ENCODE measurements around the gene IL31RA. TPM values are rescaled to one million over a fixed set of nuclear protein-coding genes. Genes with fewer than 3 reads are reported as not detected.
A peak's percentile ranks its signal among the peaks of the same experiment; 100 is the strongest.

IL31RA gene
- total RNA-seq, 4 donors from 2014 or later = not detected

DNA sequence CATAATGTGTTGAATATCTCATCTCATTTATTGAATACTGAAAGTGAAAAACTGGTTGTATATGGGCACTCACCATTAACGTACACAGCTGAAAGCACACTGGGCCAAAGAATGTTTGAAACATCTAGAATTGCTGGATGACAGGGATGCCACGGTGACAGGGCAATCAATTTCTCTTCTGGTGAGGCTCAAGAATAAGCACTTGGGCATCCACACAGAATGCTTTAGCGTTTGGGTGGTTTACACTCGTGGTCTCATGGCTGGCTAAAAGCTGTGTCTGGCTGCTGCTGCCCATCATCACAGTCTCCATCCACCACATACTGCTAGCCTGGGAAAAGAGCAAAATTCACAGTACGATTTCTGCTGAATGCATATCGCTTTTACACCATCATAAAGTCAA lies 30.7 kb upstream of the IL31RA start:
- H3K4me1 ChIP-seq = peaks cover 0 to 7% (median 0%) of the 10 kb centered on the region in 4 donors
- in situ Hi-C loops (cut with MboI; ENCODE audit: low pct_ligation_motif_present in 1 of 4, low pct_unique_long_range_greater_than_20kb in 1 of 4, low sequenced_read_pairs in 3 of 4) = no loop called here
- TF ChIP-seq CTCF (IDR thresholded peaks at IDR 0.05) = no peak
- no peak for TF ChIP-seq EP300 (IDR thresholded peaks at IDR 0.05; ENCODE audit: low read depth)
- no peak for TF ChIP-seq POLR2A (IDR thresholded peaks at IDR 0.05)
- TF ChIP-seq POLR2AphosphoS5 (IDR thresholded peaks at IDR 0.05) = no peak
- H3K9me3 ChIP-seq = no peaks in the 10 kb centered on the region
- no peak overlapping the region for H3K4me3 ChIP-seq
- peaks cover 34% of the 10 kb centered on the region for H3K27me3 ChIP-seq
- no peaks in the 10 kb centered on the region for H3K36me3 ChIP-seq
- H3K27ac ChIP-seq = no peak overlapping the region
- intact Hi-C loops (cut with DNase I; ENCODE audit: low total_unique reads) = no loop called here
- DNase-seq = no peak
- WGBS, 2 donors (ENCODE audit: low coverage in 1 of 2) = 70 to 87% methylated on average over 4 to 6 of the region's 6 CpGs

GRCh38 chr5:55821731-55822512 lies 29.2 kb upstream of the IL31RA start:
- TF ChIP-seq POLR2A (IDR thresholded peaks at IDR 0.05) (no peak), CTCF (IDR thresholded peaks at IDR 0.05) (no peak), EP300 (IDR thresholded peaks at IDR 0.05; ENCODE audit: low read depth) (no peak), POLR2AphosphoS5 (IDR thresholded peaks at IDR 0.05) (no peak)
- H3K9me3 ChIP-seq = no peaks in the 10 kb centered on the region
- no peak for DNase-seq
- H3K27me3 ChIP-seq = peaks cover 34% of the 10 kb centered on the region
- peaks cover 0 to 7% (median 0%) of the 10 kb centered on the region in 4 donors for H3K4me1 ChIP-seq
- H3K27ac ChIP-seq = no peak overlapping the region
- 40 to 41% methylated on average over 12 to 36 of the region's 45 CpGs for WGBS, 2 donors (ENCODE audit: low coverage in 1 of 2)
- intact Hi-C loops (cut with DNase I; ENCODE audit: low total_unique reads) = no loop called here
- H3K4me3 ChIP-seq = peak overlapping the region in 1 of 4 donors; percentile 41
- no peaks in the 10 kb centered on the region for H3K36me3 ChIP-seq
- in situ Hi-C loops (cut with MboI; ENCODE audit: low pct_ligation_motif_present in 1 of 4, low pct_unique_long_range_greater_than_20kb in 1 of 4, low sequenced_read_pairs in 3 of 4) = no loop called here

DNA sequence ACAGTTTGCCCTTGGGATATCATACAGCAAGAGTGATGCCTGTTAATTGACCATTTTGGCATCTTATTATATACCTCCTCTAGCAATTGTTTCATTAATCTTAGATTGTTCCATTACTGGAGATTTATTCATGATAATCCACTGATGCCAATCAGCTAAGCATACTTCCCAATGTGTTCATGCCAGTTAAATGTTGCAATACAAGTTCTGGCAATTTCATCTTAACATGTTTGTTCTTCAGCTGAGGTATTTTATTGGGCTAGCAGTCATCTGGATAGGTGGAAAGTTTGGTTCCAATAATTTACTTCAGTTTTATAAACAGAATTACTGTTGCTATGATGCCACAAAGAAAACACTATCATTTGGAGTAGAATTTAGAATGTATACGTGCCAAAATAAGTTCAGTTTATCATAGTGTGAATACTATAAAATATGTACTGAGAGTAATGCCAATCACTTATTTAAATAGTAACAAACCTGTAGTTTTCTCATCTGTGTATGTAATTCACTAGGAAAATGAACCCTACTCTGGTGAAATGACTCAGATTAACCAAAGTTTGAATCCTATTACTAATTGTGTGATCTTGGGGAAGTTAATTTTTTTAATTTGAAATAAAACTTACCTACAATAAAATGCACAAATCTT lies 27.9 kb upstream of the IL31RA start:
- Histone ChIP-seq H3K4me3 (no peak overlapping the region), H3K36me3 (no peaks in the 10 kb centered on the region), H3K9me3 (no peaks in the 10 kb centered on the region), H3K27me3 (peaks cover 34% of the 10 kb centered on the region), H3K27ac (no peak overlapping the region), H3K4me1 (peaks cover 0 to 7% (median 0%) of the 10 kb centered on the region in 4 donors)
- intact Hi-C loops (cut with DNase I; ENCODE audit: low total_unique reads) (no loop called here), in situ Hi-C loops (cut with MboI; ENCODE audit: low pct_ligation_motif_present in 1 of 4, low pct_unique_long_range_greater_than_20kb in 1 of 4, low sequenced_read_pairs in 3 of 4) (no loop called here)
- DNase-seq = no peak
- WGBS, 2 donors (ENCODE audit: low coverage in 1 of 2) = 25 to 38% methylated on average over 1 of the region's 1 CpG
- no peak for TF ChIP-seq POLR2AphosphoS5 (IDR thresholded peaks at IDR 0.05)
- no peak for TF ChIP-seq EP300 (IDR thresholded peaks at IDR 0.05; ENCODE audit: low read depth)
- no peak for TF ChIP-seq CTCF (IDR thresholded peaks at IDR 0.05)

DNA sequence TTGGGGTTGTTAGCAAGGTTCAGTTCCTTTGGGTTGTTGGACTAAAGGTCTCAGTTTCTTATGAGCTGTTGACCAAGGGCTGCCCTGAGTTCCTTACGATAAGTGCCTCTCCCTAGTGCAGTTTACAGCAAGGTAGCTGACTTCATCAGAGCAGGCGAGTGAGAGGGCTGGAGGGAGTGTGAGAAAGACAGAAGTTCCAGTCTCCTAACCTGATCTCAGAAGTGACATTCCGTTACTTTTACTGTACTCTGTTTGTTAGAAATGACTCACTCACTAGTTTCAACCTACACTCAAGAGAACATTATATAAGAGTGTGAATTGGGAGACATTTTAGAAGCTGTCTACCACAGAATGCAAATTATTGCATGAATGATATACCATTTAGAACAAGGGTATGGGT lies 21.2 kb upstream of the IL31RA start:
- no peak overlapping the region for H3K4me3 ChIP-seq
- no peak overlapping the region for H3K27ac ChIP-seq
- no peaks in the 10 kb centered on the region for H3K36me3 ChIP-seq
- WGBS, 2 donors (ENCODE audit: low coverage in 1 of 2) = 78% methylated on average over 3 of the region's 3 CpGs; no CpG with 5 or more reads in 1 of the 2 donors
- no peak for DNase-seq
- no peak for TF ChIP-seq EP300 (IDR thresholded peaks at IDR 0.05; ENCODE audit: low read depth)
- no peak for TF ChIP-seq CTCF (IDR thresholded peaks at IDR 0.05)
- no peak for TF ChIP-seq POLR2A (IDR thresholded peaks at IDR 0.05)
- no peak for TF ChIP-seq POLR2AphosphoS5 (IDR thresholded peaks at IDR 0.05)
- H3K9me3 ChIP-seq = no peaks in the 10 kb centered on the region
- H3K4me1 ChIP-seq = no peaks in the 10 kb centered on the region
- intact Hi-C loops (cut with DNase I; ENCODE audit: low total_unique reads) (no loop called here), in situ Hi-C loops (cut with MboI; ENCODE audit: low pct_ligation_motif_present in 1 of 4, low pct_unique_long_range_greater_than_20kb in 1 of 4, low sequenced_read_pairs in 3 of 4) (no loop called here)
- peaks cover 2% of the 10 kb centered on the region for H3K27me3 ChIP-seq

Data from transverse colon (tissue), 4 donors.